NT2/D1 (cell line): ENCODE results near the gene RYK.
"Not testable (repeated sequence)": the region's sequence is repeated elsewhere in the genome, so short reads cannot be mapped to it uniquely, and the experiment has no call there.

ENCODE experiments used
- SUZ12 ChIP-seq: IDR thresholded peaks from 2 replicates; pipeline ENCODE4 v1.6.1; 2011; ENCODE audit not compliant: insufficient read length, insufficient read depth; ENCODE audit errors: extremely low read depth
- YY1 ChIP-seq: IDR thresholded peaks from 2 replicates; pipeline ENCODE4 v1.6.1; 2011; ENCODE audit not compliant: insufficient read length, insufficient read depth
- ZNF274 ChIP-seq: IDR thresholded peaks from 2 replicates; pipeline ENCODE4 v1.6.1; 2011; ENCODE audit warnings: mild to moderate bottlenecking, low read depth, low read length

DNA sequence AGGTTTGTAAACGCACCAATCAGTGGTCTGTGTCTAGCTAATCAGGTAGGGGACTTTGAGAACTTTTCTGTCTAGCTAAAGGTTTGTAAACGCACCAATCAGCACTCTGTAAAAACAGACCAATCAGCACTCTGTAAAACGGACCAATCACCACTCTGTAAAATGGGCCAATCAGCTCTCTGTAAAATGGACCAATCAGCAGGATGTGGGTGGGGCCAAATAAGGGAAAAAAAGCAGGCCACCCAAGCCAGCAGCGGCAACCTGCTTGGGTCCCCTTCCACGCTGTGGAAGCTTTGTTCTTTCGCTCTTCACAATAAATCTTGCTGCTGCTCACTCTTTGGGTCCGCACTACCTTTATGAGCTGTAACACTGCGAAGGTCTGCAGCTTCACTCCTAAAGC, 50.8 kb downstream of the RYK start:
- not testable (repeated sequence) for TF ChIP-seq YY1, ZNF274, SUZ12
